COLO668 (cell line): Measurements from ENCODE around the gene RGS9.
"Not testable (repeated sequence)": the region's sequence is repeated elsewhere in the genome, so short reads cannot be mapped to it uniquely, and the experiment has no call there.

Experiments
- DNase-seq: peaks from one replicate; lab custom pipeline; 2025; ENCODE audit not compliant: unreplicated experiment; lab: John Stamatoyannopoulos, UW

RGS9 gene

GRCh38 chr17:65137021-65137939 is at the start of gene RGS9:
Gene RGS9, plus strand, starts transcription at chr17:65137370. Its CDS starts 171 bp downstream, at chr17:65137541.
- DNase-seq, result peak; percentile 70

GRCh38 chr17:65088621-65089360 is 48.4 kb upstream of the RGS9 start:
- DNase-seq, result no peak

GRCh38 chr17:65092262-65092661 is 44.9 kb upstream of the RGS9 start:
- no peak for DNase-seq

- not testable (repeated sequence) for DNase-seq
These were observed 44.3 kb upstream of the RGS9 start for GRCh38 chr17:65092721-65093356.

- no peak for DNase-seq
These were observed 43.2 kb upstream of the RGS9 start for GRCh38 chr17:65093930-65094329.

GRCh38 chr17:65095465-65095864 is 41.7 kb upstream of the RGS9 start:
- DNase-seq, result no peak

- DNase-seq, result not testable (repeated sequence)
These were observed 40.8 kb upstream of the RGS9 start for GRCh38 chr17:65096382-65096781.

- no peak for DNase-seq
These were observed 40.1 kb upstream of the RGS9 start for GRCh38 chr17:65097110-65097509.

GRCh38 chr17:65099475-65099874 is 37.7 kb upstream of the RGS9 start:
- no peak for DNase-seq

GRCh38 chr17:65099941-65100315 is 37.2 kb upstream of the RGS9 start:
- DNase-seq, result no peak

- DNase-seq, result peak; percentile 71
These were observed 36.6 kb upstream of the RGS9 start for GRCh38 chr17:65100316-65101140.

- no peak for DNase-seq
These were observed 35.8 kb upstream of the RGS9 start for GRCh38 chr17:65101371-65101770.

- no peak for DNase-seq
These were observed 34.9 kb upstream of the RGS9 start for GRCh38 chr17:65102235-65102634.

- DNase-seq, result no peak
These were observed 34.4 kb upstream of the RGS9 start for GRCh38 chr17:65102788-65103187.

GRCh38 chr17:65103431-65103830 is 33.7 kb upstream of the RGS9 start:
- no peak for DNase-seq

- no peak for DNase-seq
These were observed 33.3 kb upstream of the RGS9 start for GRCh38 chr17:65103896-65104295.

- DNase-seq, result no peak
These were observed 32.6 kb upstream of the RGS9 start for GRCh38 chr17:65104541-65104940.

- no peak for DNase-seq
These were observed 32.2 kb upstream of the RGS9 start for GRCh38 chr17:65104973-65105372.

GRCh38 chr17:65108152-65108551 is 29.0 kb upstream of the RGS9 start:
- DNase-seq, result no peak

- DNase-seq, result no peak
These were observed 27.6 kb upstream of the RGS9 start for GRCh38 chr17:65109543-65109942.
